NCI-H1105 treated with DMSO at 0.1 percent for 48 hours (cell line): ENCODE data around the gene TTC29.
"Not testable (repeated sequence)": the region's sequence is repeated elsewhere in the genome, so short reads cannot be mapped to it uniquely, and the experiment has no call there.

Source experiments
- DNase-seq: peaks from one replicate; lab custom pipeline; 2025; lab: John Stamatoyannopoulos, UW

Gene TTC29

DNA sequence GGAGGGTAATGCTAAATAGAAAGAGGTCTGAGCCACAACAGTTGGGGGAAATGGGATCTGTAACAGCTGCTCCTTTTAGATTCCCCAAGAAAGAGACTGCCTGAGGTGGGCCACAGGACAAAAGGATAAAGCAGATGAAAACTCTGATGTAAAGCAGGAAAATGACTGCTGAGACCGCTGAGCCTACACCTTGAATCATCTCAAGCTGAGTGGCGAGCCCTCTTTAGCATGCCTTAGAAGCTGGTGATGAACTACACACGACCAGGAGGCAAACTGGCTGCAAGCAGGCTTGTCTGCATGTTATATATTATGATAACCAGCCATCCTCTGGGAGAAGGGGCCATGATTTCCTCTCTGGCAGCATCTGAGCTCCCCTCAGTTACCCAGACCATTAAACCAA, 88.4 kb downstream of the TTC29 start:
- no peak for DNase-seq

DNA sequence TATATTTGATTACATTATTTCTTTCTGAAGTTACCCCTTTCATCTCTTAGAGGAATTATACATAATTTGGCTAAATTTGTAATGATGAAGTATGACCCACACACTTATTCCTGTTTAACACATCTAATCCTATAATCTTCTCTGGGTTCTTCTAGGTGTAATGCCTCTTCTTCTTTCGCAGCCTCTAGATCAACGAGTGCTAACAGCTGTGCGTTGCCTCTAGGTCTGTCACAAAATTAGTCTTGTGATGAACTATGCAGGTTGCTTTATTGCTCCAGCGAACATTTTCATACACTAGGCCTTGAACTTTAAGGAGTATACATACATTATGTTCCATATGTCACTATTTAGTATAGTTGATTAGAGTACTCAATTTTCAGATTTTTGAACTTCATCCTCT, 89.9 kb downstream of the TTC29 start:
- no peak for DNase-seq

DNA sequence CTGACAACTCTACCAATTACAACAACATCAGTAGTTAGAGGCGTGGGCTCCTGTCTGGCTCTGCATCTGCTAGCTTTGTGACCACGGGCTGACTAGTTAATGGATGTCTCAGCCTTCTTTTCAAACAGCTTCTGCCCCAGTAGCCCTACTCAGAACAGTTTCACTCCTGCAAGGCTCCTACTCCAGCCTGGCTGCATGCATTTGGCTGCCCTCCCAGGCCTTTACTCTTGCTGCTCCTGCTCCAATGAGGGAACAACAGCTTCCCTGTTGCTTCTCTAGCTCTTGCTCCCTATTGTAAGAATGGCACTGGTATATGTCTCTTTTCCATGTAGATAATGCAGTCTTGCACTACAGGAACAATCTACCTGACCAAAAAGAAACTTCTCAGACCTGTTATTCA, 93.3 kb downstream of the TTC29 start:
- no peak for DNase-seq

DNA sequence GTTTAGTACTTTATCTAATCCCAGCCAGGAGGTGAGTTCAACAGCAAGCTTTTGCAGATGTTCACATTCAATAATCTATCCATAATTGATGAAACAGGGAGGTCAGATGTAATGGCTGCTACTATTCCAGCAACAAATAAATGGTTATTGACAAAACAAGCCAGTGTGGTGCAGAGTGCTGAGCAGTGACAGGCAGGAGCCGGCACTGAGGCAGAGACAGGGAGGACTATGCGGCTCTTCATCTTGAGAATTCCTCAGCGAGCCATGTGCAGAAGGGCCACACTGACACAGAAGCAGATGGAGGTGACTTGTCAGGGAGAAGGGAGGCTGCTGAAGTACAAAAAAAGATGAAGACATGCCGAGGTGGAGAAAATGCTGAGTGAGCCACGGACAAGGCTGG, 98.3 kb downstream of the TTC29 start:
- DNase-seq = no peak

DNA sequence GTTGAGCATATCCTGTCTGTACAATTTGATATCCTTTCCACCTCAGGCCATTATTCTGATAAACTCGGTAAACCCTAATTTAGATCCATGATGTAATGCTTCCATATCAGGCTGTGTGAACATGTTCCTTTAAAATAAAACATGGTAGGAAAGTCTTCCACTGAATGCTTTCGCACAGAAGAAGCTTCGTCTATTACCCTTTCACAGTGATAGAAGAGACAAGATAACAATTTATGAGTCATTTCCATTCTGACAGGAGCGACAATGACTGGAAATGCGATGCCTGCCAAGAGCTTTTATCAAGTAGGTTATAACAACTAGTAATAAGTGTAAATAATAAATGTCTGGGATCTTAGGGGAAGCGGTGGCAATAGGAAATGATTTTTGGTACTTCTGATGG, 98.8 kb downstream of the TTC29 start:
- DNase-seq = no peak

DNA sequence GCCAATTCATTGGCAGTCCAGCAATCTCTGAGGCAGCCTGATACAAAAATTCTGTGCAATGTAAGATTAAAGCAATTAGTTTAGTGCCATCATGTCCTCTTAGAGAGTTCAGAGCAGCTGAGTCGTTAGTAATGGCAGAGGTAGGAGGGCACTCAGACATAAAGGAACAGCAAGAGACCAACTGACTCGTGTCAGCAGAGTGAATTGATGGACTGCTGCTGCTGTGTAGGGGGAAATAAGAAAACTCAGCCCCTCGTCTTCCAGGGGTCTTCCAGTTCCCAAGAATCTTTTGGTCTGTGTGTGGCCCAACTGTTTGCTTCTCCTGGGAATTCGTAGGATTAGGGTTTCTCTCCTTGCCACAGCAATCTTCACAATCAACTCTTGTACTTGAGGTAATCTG, 100.9 kb downstream of the TTC29 start:
- no peak for DNase-seq

DNA sequence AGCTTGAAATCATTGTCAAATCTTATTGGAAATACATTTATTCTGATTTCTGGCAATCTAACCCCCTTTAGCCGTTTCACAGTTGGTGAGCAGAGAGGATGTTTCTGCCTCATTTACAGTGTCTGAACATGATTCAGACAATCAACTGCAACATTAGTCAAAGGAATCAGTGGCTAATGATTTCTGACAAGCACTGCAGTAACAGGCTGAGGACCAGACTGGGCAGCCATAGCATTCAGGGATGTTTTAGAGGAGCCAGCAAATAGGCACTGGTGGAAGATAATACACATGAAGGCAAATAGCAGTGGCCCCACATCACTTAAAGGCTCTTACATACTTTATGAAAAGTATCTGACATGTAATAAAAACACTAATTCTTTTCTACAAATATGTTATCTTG, 102.8 kb downstream of the TTC29 start:
- DNase-seq = no peak

DNA sequence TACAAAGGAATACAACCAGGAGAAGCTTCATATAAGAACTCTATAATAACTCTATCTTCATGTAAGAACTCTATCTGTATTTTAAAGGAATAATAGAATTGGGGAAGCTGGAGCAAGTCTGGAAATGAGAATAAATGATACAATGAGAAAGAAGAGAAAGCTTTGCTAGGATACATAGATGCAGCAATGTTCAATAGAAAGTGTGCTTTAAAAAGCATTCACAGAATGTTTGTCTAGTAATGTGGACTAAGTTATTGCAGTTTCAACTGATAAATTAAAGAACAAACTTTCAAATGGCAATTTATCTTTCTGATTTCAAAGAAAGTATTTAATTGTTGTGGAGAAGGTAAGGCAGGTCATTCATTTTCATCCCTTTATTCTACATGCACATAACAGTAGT, 104.9 kb downstream of the TTC29 start:
- no peak for DNase-seq

DNA sequence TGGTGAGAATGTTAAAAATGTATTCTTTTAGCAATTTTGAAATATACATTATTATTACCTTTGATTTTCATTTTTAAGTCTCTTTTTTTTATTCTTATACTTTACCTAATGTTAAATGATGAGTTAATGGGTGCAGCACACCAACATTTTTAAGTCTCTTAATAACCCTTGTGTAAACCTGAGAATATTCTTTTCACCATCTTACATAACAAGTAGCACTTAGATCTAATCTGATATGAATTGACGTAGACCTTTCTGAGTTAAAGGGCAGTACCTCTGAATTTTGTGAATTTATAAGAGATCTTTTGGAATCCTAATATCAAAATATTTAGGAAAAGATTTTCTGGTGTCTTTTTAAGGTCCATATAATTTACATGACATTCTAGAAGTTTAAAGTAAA, 110.6 kb downstream of the TTC29 start:
- DNase-seq = no peak

DNA sequence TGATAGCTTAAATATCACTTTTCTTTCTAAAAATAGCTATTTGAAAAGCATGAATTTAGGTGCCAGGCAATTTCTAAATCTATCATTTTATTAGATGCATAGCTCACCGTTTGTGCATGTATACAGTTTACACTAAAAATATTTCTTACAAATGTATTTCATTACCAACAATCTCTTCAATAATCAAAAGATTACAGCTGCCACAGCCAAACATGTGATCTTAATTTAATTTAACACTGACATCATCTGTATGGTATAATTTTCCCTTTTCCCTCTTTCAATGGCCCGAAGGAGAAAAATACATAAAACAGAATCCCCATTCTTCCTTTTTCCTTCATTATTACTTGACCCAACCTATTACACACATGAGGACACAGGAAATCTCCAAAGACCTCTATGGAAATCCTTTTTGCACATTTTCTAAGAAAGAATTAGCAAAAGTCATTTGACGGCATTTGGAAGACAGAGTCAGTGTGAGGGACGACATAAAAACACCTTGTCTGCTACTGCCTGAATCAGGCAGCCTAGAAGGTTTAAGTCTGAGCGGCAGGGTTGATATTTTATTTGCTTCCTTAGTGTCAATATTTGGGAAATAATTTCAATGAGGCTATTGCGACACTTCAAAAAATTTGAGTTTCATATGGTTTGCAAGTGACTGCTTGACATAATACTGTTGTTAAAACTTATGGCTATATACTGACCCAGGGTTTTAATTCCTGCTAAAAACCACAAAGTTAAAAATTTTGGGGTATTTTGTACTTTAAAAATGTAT, 111.2 kb downstream of the TTC29 start:
- no peak for DNase-seq

DNA sequence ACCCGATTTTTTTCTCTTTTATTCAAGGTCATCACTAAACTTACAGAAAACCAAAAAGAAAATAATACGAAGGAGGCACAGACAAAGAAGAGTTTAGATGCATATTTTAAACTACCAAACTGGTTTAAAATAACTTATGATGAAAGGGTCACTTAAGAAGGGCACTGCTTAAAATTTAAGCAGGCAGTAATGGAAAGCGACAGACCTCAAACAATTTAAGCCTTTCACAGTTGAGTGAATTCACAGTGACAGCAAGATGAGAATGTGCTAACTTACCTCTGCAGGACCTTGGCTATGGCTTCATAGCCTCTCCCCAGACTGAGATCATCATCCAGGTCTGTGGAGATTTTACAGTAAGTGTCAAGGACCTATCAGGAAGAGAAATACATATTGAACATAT, 112.1 kb downstream of the TTC29 start:
- no peak for DNase-seq

DNA sequence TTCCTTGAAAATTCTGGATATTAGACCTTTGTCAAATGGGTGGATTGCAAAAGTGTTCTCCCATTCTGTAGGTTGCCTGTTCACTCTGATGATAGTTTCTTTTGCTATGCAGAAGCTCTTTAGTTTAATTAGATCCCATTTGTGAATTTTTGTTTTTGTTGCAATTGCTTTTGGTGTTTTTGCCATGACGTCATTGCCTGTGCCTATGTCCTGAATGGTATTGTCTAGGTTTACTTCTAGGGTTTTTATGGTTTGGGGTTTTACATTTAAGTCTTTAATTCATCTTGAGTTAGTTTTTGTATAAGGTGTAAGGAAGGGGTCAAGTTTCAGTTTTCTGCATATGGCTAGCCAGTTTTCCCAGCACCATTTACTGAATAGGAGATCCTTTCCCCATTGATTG, 122.7 kb downstream of the TTC29 start:
- DNase-seq = not testable (repeated sequence)

DNA sequence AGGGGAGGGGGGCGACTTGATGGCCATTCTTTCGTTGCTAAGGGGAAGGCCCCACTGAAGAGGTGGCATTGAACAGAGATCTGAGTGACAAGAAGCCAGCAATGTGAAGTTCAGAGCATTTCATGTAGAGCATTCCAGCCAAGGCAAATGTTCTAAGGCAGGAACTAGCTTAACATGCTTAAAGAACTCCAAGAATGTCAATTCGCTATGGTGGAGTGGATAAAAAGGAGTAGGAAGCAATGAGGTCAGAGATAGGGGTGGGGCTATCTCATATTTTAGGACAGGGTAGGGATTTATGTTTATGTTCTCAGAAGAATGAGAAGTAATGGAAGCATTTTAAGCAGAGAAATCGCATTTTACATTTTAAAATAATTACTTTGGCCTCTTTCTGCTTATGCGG, 130.9 kb downstream of the TTC29 start:
- DNase-seq = no peak

DNA sequence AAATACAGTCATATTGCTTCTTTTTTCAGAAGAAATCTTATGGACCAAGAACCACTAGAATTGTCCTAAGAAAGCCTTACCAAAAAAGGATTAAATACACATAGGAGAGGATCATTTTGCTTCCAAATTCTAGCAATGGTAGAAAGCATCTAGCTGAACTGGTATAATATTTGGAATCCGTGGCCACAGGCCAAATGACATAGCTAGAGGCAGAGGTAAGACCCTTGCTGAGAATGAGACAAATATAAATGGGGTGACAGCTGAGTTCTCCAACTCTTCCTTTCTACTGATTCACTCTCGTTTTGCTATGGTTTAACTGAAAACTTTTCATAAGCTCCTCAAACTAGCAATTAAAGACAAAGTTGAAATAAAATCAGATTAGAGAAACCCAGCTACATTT, 150.0 kb downstream of the TTC29 start:
- no peak for DNase-seq

DNA sequence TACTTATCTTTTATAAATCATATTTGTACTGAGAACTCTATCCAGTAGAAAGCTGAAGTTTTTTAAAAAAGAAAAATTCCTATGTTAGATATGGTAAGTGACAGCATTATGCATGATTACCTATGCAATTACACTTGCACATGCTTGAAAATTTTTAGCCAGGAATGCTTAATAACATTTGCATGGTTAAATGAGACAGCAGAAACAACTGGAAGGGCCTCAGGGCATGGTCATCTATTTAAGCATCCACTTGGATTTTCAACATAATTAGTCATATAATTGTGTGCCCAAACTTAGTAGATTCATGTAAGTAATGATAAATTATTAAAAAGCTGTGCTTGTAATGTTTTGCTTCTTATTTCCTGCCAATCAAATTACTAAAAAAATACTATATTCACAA, 151.9 kb downstream of the TTC29 start:
- no peak for DNase-seq

DNA sequence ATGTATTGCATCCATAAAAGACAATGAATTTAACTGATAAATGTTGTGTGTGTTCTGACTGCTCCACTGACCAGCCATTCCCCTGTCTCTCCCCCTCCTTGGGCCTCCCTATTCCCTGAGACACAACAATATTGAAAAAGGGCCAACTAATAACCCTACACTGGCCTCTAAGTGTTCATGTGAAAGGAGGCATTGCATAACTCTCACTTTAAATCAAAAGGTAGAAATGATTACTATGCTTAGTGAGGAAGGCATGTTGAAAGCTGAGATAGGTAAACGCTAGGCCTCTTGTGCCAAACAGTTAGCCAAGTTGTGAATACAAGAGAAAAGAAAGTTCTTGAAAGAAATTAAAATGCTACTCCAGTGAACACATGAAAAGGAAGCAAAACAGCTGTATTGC, 154.2 kb downstream of the TTC29 start:
- DNase-seq = no peak

DNA sequence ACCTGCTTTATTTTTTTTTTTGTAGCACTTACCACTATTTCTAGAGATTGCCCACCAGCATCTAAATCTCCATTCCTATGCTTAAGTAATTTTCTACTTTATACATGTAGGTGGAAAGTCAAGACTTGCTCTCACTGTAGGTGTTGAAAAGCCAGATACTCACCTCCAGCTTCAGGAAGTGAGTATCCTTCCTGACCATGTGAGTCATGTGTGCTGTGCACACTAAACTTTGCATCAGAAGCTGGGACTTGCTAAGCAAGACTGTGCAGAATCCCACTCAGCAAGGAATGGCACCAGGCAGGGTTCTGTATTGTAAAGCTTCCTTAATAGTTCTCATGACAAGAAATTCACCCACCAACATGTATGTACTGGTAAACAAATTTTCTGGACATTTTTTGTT, 155.1 kb downstream of the TTC29 start:
- no peak for DNase-seq

DNA sequence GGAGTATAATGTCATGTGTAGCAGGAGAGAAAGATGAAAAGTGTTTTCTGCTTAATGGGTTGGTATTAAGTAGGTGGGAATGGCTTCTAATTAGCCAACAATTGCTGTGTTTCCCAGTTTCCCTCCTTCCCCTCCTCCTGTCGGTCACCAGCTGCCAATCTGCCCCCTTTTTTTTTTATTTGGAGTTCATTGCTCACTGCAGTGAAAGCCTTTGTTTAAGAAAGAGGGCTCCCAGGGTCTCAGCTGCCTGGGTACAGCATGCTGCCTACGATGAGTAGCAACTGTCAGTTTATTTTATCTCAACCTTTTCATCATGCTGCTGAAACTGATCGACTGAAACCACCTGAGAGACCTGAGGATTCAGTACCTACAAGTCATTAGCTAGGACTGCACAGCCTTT, 157.9 kb downstream of the TTC29 start:
- DNase-seq = peak; percentile 5

DNA sequence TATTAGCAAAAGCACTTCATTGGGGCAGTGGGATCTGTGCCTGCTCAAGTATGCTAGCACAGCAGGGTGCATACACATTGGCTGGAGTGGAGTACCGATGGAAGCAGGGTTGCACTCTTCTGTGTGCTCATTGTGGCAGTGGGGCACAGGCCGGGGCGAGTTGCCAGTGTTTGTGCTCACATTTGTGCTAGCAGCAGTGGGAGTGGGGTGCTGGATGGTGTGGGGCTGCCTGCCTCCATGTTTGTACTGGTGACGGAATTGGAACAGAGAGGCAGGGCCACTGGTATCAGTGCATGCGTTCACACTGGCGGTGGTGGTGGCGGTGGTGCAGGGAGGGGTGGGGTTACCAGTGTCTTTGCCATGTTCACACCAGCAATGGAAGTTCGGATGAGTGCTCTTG, 169.0 kb downstream of the TTC29 start:
- no peak for DNase-seq

DNA sequence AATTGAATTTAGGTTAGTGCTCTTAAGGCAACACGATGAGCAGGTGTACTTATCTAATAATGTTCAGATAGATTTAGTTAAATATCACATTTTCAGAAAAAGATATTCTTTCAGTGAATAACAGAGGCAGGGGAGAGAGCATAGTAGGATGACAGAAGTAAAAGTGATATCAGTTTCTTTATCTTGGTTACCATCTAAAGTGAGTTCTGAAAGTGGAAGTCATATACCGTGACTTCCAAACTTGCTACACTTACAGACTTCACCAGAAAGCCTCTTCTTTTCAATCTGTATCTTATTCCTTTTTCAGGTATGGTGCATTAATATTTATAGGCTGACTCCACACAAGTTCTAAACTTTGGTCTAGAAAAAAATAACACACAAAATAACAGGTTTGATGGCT, 182.1 kb downstream of the TTC29 start:
- DNase-seq = no peak

DNA sequence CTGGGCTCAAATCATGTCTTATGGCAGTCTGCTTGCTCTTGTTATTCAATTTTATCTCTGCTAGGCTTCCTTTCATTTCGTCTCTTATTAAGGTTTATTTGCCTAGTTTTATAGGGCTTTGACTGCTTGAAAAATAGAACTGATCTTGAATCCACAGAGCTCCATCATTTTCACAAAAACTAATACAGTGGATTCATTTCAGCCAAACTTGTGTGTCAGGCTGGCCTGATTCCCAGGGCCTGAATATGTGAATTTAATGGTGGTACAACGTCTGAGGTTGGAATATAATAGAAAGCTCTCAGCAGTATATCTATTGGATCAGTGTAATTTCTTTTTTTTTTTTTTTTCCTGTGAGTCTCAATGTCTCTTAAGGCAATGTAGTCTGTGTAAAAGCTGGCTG, 183.6 kb downstream of the TTC29 start:
- no peak for DNase-seq

DNA sequence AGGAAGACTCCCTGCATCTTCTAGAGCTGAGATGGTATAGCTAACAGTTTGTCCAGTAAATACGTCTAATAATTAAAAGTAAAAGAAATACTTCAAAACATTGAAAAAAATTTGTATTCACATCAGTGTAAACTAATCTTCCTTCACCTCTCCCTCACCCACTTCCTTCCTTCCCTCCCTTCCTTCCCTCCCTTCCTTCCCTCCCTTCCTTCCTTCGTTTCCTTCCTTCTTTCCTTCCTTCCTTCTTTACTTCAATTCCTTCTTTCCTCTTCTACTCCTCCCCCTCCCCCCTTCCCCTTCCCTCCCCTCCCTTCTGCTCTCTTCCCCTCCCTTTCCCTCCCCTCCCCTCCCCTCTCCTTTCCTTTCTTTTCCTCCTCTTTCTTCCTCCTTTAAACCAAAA, 203.2 kb downstream of the TTC29 start:
- DNase-seq = no peak

DNA sequence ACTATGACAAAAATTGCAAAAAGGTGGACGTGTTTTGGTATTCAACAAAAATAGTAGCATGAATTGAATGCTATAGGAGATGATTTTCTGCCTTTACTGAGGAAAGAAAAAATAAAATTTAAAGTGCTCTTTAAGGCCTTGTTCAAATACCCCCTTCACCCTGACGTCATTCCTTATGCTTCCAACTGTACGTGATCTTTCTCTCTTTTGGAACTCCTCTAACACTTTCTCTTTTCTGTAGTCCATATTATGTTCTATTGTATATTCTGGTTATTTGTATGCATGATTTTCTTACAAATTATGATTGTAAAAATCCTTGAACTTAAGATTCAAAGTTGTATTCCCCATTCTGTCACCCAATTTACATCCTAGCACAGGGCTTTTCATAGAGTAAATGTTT, 206.5 kb downstream of the TTC29 start:
- DNase-seq = no peak

DNA sequence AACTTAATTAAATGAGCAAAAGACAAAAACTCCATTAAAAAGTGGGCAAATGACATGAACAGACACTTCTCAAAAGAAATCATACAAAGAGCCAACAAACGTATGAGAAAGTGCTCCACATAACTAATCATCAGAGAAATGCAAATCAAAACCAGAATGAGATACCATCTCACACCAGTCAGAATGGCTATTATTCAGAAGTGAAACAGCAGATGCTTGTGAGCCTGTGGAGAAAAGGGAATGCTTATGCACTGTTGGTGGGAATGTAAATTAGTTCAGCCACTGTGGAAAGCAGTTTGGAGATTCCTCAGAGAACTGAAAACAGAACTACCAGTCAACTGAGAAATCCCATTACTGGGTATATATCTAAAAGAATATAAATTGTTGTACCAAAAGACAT, 222.1 kb downstream of the TTC29 start:
- DNase-seq = not testable (repeated sequence)

DNA sequence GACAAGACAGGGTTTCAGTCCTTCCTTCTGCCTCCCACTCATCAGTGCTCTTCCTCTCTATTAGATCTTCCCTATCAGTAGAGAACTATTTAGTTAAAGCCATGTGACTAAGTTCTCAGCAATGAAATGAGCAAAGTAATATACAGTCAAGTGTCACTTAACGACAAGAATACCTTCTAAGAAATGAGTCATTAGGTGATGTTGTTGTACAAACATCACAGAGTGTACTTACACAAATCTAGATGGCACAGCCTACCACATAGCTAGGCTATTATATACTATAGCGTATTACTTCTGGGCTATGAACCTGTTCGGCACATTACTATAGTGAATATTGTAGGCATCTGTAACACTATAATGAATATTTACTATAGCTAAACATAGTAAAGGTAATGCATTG, 235.7 kb downstream of the TTC29 start:
- no peak for DNase-seq
